ENCODE results near the gene GGA3.
A peak's percentile ranks its signal among the peaks of the same experiment; 100 is the strongest.
"Not testable (repeated sequence)": the region's sequence is repeated elsewhere in the genome, so short reads cannot be mapped to it uniquely, and the experiment has no call there.

The GGA3 gene

GRCh38 chr17:75271955-75272847 is 10.8 kb upstream of the GGA3 start:
- DNase-seq = peak; percentile 45

GRCh38 chr17:75271233-75271954 is 10.0 kb upstream of the GGA3 start:
- peak; percentile 94 for DNase-seq

DNA sequence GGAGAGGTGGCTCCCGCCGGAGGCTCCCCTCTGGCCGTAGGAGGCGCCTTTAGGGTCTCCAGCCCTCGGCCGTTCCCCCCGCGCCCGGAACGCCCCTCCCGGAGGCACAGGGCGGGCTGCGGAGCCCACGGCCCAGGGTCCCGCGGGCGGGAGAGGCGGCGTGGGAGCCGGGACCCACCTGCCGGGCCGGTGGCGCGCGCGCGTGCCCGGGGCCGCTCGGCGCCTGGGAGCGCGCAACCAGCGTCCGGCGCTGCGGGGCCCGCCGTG is 9.5 kb upstream of the GGA3 start, which contains the start of gene MIF4GD:
Gene MIF4GD, minus strand, starts transcription at position 266 of the 267 bp plus-strand sequence. CDS start 1,036 bp downstream, outside the sequence.
- DNase-seq = no peak

- peak; percentile 85 for DNase-seq
Measured at GRCh38 chr17:75270218-75270965, 9.0 kb upstream of the GGA3 start.

DNA sequence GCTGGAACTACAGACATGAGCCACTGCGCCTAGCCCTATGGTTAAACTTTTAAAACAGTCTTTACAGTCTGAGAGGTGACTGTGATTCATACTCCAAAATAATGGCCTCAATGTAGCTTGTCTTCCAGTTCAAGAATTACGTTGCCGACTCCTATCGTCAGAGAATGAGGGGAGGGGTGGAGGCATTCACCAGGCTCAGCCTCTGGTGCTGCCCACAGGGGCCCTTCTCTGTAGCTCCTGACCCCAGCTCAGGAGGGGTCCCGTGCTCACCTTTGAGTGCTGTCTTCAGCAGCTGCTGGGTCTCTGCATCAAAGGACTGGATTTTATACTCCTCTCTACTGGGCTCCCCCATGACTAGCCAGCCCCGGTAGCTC is 8.4 kb upstream of the GGA3 start:
- peak; percentile 75 for DNase-seq

GRCh38 chr17:75267411-75268232 is 6.2 kb upstream of the GGA3 start:
- peak; percentile 50 for DNase-seq

DNA sequence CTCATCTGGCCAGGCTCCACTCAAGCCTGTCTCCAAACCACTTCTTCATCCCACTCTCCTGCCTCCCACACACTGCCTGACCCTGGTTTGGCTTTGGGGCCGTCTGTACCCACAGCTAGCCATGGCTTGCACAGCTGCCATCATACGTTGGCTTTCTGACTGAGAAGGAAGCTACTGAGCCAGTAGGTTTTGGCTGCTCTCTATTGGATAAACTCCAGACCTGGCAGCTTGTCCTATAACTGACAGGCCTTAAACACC is 5.7 kb upstream of the GGA3 start:
- DNase-seq = no peak

DNA sequence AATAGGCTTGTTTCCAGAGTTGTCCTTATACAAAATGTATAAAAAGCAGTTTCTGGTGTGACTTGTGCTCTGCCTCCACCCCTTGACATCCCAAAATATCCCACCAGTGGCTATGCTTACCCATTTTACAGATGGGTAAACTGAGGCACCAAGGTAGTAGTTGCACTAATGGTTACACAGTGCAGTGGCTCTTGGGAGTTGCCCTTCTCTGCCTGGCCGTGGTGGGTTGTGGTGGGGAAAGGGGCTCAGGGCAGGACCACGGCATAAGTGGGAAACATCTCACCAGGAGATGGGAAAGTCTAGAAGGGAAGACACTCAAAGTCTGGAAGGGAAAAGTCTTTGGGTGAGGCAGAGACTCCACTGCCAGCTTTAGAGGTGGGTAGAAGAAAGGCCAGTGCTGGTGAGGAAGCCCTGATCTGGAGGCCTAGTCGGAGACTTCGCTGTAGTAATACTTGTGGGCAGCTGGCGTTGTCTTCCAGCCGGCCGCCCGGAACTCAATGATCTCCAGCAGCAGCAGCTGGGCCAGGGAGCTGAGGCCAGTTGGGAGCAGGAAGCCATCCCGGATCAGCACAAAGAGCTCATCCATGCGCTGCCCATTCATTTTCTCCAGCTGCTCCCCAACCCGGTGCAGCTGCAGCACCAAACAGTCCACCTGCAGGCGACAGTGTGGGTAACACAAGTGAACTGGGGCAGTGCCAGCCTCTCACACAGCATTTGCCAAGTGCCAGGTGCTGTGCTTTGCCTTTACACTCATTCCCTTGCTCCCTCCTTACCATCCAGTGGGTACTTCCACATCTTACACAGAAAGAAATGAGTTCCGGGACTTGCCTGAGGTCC is 5.1 kb upstream of the GGA3 start:
- no peak for DNase-seq

GRCh38 chr17:75265614-75266315 is 4.4 kb upstream of the GGA3 start:
- no peak for DNase-seq

DNA sequence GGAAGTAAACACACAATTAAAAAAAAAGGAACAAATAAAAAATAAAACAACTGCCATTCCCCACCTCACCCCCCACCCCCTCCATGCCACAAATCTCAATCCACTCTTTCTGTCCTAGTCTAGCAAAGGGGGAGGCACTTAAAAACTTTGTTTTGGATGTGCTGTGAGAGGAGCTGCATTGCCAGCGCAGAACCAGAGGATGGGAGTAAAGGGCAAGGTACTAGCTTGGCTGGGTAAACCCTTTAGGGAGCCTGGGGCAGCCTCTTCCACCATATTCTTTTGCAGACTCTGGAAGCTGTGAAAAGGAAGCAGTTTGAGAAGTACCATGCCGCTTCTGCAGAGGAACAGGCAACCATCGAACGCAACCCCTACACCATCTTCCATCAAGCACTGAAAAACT is 1.6 kb upstream of the GGA3 start:
- DNase-seq = no peak

GRCh38 chr17:75262112-75262606 is 753 bp upstream of the GGA3 start:
- peak; percentile 43 for DNase-seq

DNA sequence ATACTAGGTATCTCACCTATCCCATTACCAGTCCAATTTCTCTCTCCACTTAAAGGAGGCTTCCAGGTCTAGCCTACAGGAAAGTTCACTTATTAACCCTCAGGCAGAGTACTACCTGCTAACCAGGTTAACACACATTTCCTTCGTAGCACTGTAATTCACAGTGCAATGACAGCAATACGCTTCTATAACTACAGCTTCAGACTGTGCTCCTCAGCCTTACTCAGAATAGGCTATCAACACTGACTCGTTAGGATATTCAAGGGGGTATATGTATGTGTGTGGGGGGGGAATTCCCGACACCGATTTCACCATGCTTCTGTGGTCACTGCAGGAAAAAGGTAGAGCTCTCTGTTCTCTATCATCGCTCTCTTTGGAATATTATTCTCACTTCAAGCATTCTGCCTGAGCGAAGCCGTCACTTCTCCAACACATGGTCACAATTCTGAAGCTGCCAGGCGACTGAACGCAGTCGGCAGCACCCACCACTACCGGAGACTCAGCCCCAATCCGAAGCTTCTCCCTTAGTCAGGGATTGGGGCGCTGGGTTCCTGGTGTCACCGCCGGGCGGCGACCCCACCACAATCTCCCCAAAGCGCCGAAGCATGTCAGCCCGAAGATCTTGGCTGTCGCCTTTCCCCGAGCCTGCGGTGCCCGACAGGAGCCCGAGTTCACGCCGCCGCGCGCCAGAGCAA is 618 bp downstream of the GGA3 start:
- no peak for DNase-seq

DNA sequence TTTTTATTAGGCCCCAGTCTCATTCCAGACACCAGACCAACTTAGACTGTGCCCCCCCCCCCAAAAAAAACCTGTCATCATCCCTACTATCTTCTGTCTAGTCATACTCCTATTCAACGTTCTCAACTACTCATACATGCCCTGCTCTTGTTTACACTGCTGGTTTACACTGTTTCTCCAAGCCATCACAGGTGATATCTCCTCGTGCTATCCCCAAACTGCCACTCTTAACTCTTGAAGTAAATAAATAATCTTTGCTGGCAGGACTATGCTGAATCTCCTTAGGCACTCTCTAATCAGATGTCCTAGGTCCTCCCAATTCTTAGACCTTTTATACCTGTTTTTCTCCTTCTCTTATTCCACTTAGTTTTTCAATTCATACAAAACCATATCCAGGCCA is 4.2 kb downstream of the GGA3 start:
- DNase-seq = not testable (repeated sequence)

DNA sequence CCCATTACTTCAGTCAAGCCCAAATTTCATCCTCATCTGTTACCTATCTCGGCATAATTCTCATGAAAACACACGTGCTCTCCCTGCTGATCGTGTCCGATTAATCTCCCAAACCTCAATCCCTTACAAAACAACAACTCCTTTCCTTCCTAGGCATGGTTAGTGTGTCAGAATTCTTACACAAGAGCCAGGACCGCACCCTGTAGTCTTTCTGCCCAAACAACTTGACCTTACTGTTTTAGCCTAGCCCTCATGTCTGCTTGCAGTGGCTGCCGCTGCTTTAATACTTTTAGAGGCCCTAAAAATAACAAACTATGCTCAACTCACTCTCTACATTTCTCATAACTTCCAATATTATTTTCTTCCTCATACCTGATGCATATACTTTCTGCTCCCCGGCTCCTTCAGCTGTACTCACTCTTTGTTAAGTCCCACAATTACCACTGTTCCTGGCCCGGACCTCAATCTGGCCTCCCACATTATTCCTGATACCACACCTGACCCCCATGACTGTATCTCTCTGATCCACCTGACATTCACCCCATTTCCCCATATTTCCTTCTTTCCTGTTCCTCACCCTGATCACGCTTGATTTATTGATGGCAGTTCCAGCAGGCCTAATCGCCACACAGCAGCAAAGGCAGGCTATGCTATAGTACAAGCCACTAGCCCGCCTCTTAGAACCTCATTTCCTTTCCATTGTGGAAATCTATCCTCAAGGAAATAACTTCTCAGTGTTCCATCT is 5.3 kb downstream of the GGA3 start:
- DNase-seq = not testable (repeated sequence)

DNA sequence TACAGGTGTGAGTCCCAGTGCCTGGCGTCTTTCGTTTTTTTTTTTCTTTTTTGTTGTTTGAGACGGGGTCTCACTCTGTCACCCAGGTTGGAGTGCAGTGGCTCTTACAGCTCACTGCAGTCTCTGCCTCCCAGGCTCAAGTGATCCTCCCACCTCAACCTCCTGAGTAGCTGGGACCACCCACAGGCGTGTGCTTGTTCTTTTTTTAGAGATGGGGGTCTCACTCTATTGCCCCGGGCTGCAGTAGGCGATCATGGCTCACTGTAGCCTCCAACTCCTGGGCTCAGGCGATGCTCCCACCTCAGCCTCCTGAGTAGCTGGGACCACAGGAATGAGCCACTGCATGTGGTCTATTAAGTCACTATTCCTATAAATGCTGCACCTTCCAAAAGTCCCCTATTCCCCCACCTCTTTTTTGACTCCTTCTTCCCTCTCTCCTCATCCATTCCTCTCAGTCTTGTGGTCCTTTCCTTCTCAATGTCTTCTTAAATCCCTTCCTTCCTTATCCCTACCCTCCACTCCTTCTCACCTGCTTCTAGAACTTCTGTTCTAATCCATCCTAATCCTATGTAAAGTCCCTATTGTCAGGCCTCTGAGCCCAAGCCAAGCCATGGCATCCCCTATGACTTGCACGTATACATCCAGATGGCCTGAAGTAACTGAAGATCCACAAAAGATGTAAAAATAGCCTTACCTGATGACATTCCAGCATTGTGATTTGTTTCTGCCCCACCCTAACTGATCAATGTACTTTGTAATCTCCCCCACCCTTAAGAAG is 9.2 kb downstream of the GGA3 start:
- DNase-seq = no peak

DNA sequence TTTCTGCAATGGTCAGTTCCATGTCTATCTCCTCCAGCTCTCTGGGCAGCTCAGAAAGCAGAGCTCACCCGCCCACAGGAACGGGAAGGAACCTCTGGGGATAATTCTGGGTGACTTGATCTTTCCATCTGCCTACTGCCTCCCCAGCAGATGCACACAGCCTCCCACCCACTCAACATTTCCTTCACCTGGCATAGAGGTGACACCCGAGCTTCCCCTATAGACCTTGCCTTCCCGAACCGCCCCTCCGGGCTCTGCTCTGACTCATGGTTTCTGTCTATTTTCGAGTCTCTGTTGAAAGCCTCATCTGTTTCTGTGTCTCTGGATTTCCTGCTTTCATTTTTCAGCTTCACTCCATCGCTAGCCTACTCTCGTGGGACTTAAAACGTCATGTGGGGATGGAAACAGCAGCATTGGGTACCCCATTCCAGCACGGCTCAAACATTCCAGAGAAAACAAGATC is 11.4 kb downstream of the GGA3 start:
- no peak for DNase-seq

GRCh38 chr17:75249564-75249963 is 11.8 kb downstream of the GGA3 start:
- DNase-seq = no peak

GRCh38 chr17:75246404-75246803 is 15.0 kb downstream of the GGA3 start:
- no peak for DNase-seq

DNA sequence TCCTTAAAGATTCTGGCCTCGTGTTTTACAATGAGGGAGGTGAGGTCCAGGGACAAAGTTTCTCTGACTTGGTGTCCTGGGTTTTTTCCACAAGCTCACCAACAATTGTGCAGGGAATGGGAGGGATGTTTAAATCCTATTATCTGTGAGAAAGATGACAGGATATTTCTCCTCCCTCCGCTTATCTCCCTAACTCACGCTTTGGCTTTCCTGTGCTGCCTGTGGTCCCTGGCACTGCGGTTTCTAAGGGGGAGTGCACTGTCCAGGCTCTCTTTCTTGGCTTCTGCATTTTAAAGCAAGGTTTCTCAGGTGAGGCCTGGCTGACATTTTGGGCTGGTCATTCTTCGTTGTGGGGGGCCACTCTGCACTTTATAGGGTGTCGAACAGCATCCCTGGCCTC is 16.4 kb downstream of the GGA3 start:
- DNase-seq = no peak
